Right lobe of liver (tissue), 4 donors: ENCODE results near the gene ACVR1.

Experiments
- CTCF ChIP-seq, 4 donors: fragments of 200-600 bp in 3 of 4; fragments of 450-650 bp in 1 of 4; IDR thresholded peaks; one replicate each; pipeline versions ENCODE4 v1.5.1 to v1.8.0; 2016 to 2022; ENCODE audit warnings: antibody characterized with exemption in 4 of 4, mild to moderate bottlenecking in 2 of 4
- POLR2A ChIP-seq: fragments of 450-650 bp; IDR thresholded peaks from one replicate; pipeline ENCODE4 v1.6.1; 2017; ENCODE audit warnings: antibody characterized with exemption, mild to moderate bottlenecking
- donor health status: DM: no; HTN: no; CAD: no.
- donor health status: DM: no; HTN: no; CAD: no.
- donor health status: DM: no; HTN: yes; CAD: no.

- TF ChIP-seq CTCF (IDR thresholded peaks at IDR 0.05) = no peak
- no peak for TF ChIP-seq POLR2A
Observed at GRCh38 chr2:157837851-157838441, 38.2 kb downstream of the ACVR1 start.
